ENCODE data around the gene DAPP1.

DAPP1 gene

DNA sequence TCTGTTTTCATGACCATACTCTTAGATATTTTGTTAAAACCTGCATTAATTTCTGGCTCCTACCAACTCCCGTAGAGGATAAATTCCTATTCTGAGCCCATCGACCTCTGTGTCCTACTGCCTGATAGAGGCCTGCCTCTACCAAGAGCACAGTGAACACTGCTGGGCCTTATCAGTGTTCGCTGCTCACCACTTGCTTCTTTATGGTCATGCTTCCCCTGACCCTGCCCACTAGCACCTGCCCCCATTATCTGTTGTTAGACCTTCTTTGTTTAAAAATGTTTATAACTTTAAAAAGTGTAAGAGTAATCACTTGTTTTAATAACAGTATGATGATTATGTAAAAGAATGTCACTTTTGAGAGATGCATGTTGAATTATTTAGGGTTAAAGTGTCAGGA, 6.1 kb downstream of the DAPP1 start:
- peaks cover 9% of the 10 kb centered on the region; the same call in 1 of the 2 replicates for H3K36me3 ChIP-seq (ENCODE audit: low read depth)
- H3K27me3 ChIP-seq (ENCODE audit: insufficient read depth, poor library complexity, severe bottlenecking): no peaks in the 10 kb centered on the region
- no peak for ATAC-seq (ENCODE audit: low read depth)
- no peak overlapping the region for H3K27ac ChIP-seq (ENCODE audit: poor library complexity, severe bottlenecking)
- H3K9me3 ChIP-seq (ENCODE audit: severe bottlenecking): no peaks in the 10 kb centered on the region
- H3K4me3 ChIP-seq (ENCODE audit: severe bottlenecking): no peak overlapping the region
- TF ChIP-seq, protein P1, sequence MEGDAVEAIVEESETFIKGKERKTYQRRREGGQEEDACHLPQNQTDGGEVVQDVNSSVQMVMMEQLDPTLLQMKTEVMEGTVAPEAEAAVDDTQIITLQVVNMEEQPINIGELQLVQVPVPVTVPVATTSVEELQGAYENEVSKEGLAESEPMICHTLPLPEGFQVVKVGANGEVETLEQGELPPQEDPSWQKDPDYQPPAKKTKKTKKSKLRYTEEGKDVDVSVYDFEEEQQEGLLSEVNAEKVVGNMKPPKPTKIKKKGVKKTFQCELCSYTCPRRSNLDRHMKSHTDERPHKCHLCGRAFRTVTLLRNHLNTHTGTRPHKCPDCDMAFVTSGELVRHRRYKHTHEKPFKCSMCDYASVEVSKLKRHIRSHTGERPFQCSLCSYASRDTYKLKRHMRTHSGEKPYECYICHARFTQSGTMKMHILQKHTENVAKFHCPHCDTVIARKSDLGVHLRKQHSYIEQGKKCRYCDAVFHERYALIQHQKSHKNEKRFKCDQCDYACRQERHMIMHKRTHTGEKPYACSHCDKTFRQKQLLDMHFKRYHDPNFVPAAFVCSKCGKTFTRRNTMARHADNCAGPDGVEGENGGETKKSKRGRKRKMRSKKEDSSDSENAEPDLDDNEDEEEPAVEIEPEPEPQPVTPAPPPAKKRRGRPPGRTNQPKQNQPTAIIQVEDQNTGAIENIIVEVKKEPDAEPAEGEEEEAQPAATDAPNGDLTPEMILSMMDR (IDR thresholded peaks at IDR 0.05; ENCODE audit: poor library complexity, severe bottlenecking): no peak
- no peak for DNase-seq (ENCODE audit: low spot score)
- H3K4me1 ChIP-seq (ENCODE audit: insufficient read depth, poor library complexity, severe bottlenecking): peaks cover 31% of the 10 kb centered on the region

DNA sequence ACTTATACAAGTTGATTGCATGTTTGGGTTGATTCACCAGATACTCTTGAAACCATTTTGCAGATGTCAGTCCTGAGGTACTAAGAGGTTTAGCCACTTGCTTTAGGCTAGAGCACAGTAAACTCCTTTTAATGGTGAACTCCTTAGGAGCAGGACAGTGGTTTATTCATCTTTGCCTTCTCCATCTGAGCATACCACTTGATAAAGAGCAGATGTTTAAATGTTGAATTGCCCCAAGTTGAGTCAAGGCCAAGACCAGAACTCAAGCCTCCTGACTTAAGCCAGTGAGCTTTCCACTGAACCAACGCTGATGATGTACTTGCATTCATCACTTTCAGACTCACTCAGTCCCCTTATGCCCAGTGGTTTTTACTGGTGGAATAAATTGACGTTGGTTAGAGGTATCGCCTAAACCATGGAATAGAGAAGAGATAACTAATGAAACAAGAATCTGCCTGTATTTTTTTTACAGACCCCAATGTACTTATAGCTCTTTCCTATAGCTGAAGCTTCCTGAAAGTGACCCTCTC, 7.5 kb downstream of the DAPP1 start:
- Histone ChIP-seq H3K27ac (ENCODE audit: poor library complexity, severe bottlenecking) (no peak overlapping the region), H3K4me3 (ENCODE audit: severe bottlenecking) (no peak overlapping the region), H3K36me3 (ENCODE audit: low read depth) (peaks cover 6% of the 10 kb centered on the region; the same call in 1 of the 2 replicates), H3K4me1 (ENCODE audit: insufficient read depth, poor library complexity, severe bottlenecking) (peaks cover 38% of the 10 kb centered on the region), H3K27me3 (ENCODE audit: insufficient read depth, poor library complexity, severe bottlenecking) (no peaks in the 10 kb centered on the region), H3K9me3 (ENCODE audit: severe bottlenecking) (no peaks in the 10 kb centered on the region)
- DNase-seq (ENCODE audit: low spot score) (no peak), ATAC-seq (ENCODE audit: low read depth) (no peak)
- TF ChIP-seq, protein P1 (IDR thresholded peaks at IDR 0.05; ENCODE audit: poor library complexity, severe bottlenecking): no peak

- peaks cover 6% of the 10 kb centered on the region; the same call in 1 of the 2 replicates for H3K36me3 ChIP-seq (ENCODE audit: low read depth)
- H3K27me3 ChIP-seq (ENCODE audit: insufficient read depth, poor library complexity, severe bottlenecking): no peaks in the 10 kb centered on the region
- no peak overlapping the region for H3K27ac ChIP-seq (ENCODE audit: poor library complexity, severe bottlenecking)
- TF ChIP-seq, protein P1 (IDR thresholded peaks at IDR 0.05; ENCODE audit: poor library complexity, severe bottlenecking): no peak
- H3K4me1 ChIP-seq (ENCODE audit: insufficient read depth, poor library complexity, severe bottlenecking): peaks cover 40% of the 10 kb centered on the region
- DNase-seq (ENCODE audit: low spot score) (no peak), ATAC-seq (ENCODE audit: low read depth) (no peak)
- H3K9me3 ChIP-seq (ENCODE audit: severe bottlenecking): no peaks in the 10 kb centered on the region
- H3K4me3 ChIP-seq (ENCODE audit: severe bottlenecking): no peak overlapping the region
These were observed 8.6 kb downstream of the DAPP1 start for GRCh38 chr4:99825272-99825671.

GRCh38 chr4:99826016-99826415, 9.4 kb downstream of the DAPP1 start:
- Histone ChIP-seq H3K36me3 (ENCODE audit: low read depth) (peaks cover 6% of the 10 kb centered on the region; the same call in 1 of the 2 replicates), H3K4me3 (ENCODE audit: severe bottlenecking) (no peak overlapping the region), H3K27ac (ENCODE audit: poor library complexity, severe bottlenecking) (peak overlapping the region; percentile 36), H3K9me3 (ENCODE audit: severe bottlenecking) (no peaks in the 10 kb centered on the region), H3K4me1 (ENCODE audit: insufficient read depth, poor library complexity, severe bottlenecking) (peaks cover 40% of the 10 kb centered on the region), H3K27me3 (ENCODE audit: insufficient read depth, poor library complexity, severe bottlenecking) (no peaks in the 10 kb centered on the region)
- DNase-seq (ENCODE audit: low spot score) (no peak), ATAC-seq (ENCODE audit: low read depth) (peak; percentile 81)
- TF ChIP-seq, protein P1 (IDR thresholded peaks at IDR 0.05; ENCODE audit: poor library complexity, severe bottlenecking): no peak

DNA sequence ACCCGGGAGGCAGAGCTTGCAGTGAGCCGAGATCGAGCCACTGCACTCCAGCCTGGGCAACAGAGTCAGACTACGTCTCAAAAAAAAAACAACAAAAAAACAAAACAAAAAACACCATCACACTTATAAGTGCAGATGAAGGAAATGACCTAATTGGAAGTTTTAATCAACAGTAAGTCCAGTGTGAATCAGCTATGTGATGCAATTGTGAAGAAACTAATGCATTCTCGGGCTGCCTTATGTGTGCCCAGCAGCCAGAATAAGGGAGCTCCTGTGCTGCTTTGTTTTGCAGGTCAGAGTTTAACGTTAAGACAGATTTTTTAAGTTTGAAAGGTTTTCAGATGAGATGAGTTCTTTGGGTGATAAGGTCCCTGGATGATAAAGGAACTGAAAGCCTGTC, 10.8 kb downstream of the DAPP1 start:
- ATAC-seq (ENCODE audit: low read depth) (peak; percentile 72), DNase-seq (ENCODE audit: low spot score) (no peak)
- Histone ChIP-seq H3K9me3 (ENCODE audit: severe bottlenecking) (no peaks in the 10 kb centered on the region), H3K4me3 (ENCODE audit: severe bottlenecking) (no peak overlapping the region), H3K27me3 (ENCODE audit: insufficient read depth, poor library complexity, severe bottlenecking) (no peaks in the 10 kb centered on the region), H3K36me3 (ENCODE audit: low read depth) (no peaks in the 10 kb centered on the region; the same call in 1 of the 2 replicates), H3K27ac (ENCODE audit: poor library complexity, severe bottlenecking) (peak overlapping the region; percentile 36), H3K4me1 (ENCODE audit: insufficient read depth, poor library complexity, severe bottlenecking) (peaks cover 46% of the 10 kb centered on the region)
- TF ChIP-seq, protein P1 (IDR thresholded peaks at IDR 0.05; ENCODE audit: poor library complexity, severe bottlenecking): no peak

Measured in RWPE2 (cell line).